Panc1 (cell line): ENCODE measurements around the gene ACSM2B.
"Not testable (repeated sequence)": the region's sequence is repeated elsewhere in the genome, so short reads cannot be mapped to it uniquely, and the experiment has no call there.

Experiments
- CTCF ChIP-seq: fragments of 450-650 bp; IDR thresholded peaks from 2 replicates; pipeline ENCODE4 v1.5.1; 2017; ENCODE audit warnings: mild to moderate bottlenecking
- POLR2AphosphoS5 ChIP-seq: IDR thresholded peaks from 2 replicates; pipeline ENCODE4 v1.6.1; 2012; ENCODE audit warnings: mild to moderate bottlenecking, low read depth, low read length, moderate library complexity
- REST ChIP-seq, 2 experiments: IDR thresholded peaks; 2 replicates each; pipeline ENCODE4 v1.6.1; 2011 to 2012; ENCODE audit warnings: low read depth in 2 of 2, control low read depth in 1 of 2, low read length in 1 of 2, mild to moderate bottlenecking in 1 of 2, moderate library complexity in 1 of 2; ENCODE audit not compliant: insufficient read depth in 1 of 2
- SIN3A ChIP-seq: IDR thresholded peaks from 2 replicates; pipeline ENCODE4 v1.6.1; 2012; ENCODE audit warnings: low read depth, mild to moderate bottlenecking, low read length, moderate library complexity, borderline replicate concordance; ENCODE audit not compliant: insufficient read depth
- TCF7L2 ChIP-seq: IDR thresholded peaks from 2 replicates; pipeline ENCODE4 v1.6.1; 2011; ENCODE audit warnings: mild to moderate bottlenecking, low read depth, low read length, inconsistent platforms

GRCh38 chr16:20569117-20569651, 7.0 kb downstream of the ACSM2B start:
- TF ChIP-seq CTCF; POLR2AphosphoS5; SIN3A; TCF7L2; REST (IDR thresholded peaks at IDR 0.05; ENCODE audit: insufficient read depth in 1 of 2, low read depth in 2 of 2, low read length in 1 of 2): not testable (repeated sequence)
